Spleen (tissue), 11 donors: Measurements from ENCODE around the gene GNA14. TPM values are rescaled to one million over a fixed set of nuclear protein-coding genes. Genes with fewer than 3 reads are reported as not detected.

Source experiments
- DNase-seq: peaks from one replicate; pipeline ENCODE4 v3.0.0-alpha.2; 2020
- H3K27ac ChIP-seq, 8 donors: fragments of 200-600 bp; sonication (generic) in 7 of 8; 1 replicate in 4 of 8; 2 replicates in 4 of 8; pipeline versions ENCODE4 v1.5.0 to v1.8.0; 2016 to 2021; ENCODE audit warnings: inconsistent platforms in 4 of 8, mild to moderate bottlenecking in 4 of 8, moderate library complexity in 1 of 8
- H3K27me3 ChIP-seq, 7 donors: fragments of 200-600 bp; sonication (generic) in 6 of 7; replicated peaks in 1 of 7; 1 replicate in 4 of 7; 2 replicates in 3 of 7; pipeline versions ENCODE4 v1.5.0 to v1.8.0; 2016 to 2021; ENCODE audit warnings: inconsistent platforms in 3 of 7, mild to moderate bottlenecking in 1 of 7
- H3K36me3 ChIP-seq, 6 donors: fragments of 200-600 bp; sonication (generic) in 5 of 6; 1 replicate in 4 of 6; 2 replicates in 2 of 6; pipeline versions ENCODE4 v1.5.0 to v1.8.0; 2016 to 2021; ENCODE audit warnings: inconsistent platforms in 2 of 6
- H3K4me1 ChIP-seq, 6 donors: fragments of 200-600 bp; sonication (generic) in 5 of 6; 1 replicate in 3 of 6; 2 replicates in 3 of 6; pipeline versions ENCODE4 v1.5.0 to v1.8.0; 2016 to 2021; ENCODE audit warnings: inconsistent platforms in 3 of 6
- H3K4me3 ChIP-seq, 8 donors: fragments of 200-600 bp; sonication (generic) in 7 of 8; 1 replicate in 4 of 8; 2 replicates in 4 of 8; pipeline versions ENCODE4 v1.5.0 to v1.8.0; 2016 to 2021; ENCODE audit warnings: inconsistent platforms in 4 of 8, mild to moderate bottlenecking in 4 of 8, moderate library complexity in 2 of 8
- H3K9me3 ChIP-seq, 8 donors: fragments of 200-600 bp; sonication (generic) in 7 of 8; 1 replicate in 4 of 8; 2 replicates in 4 of 8; pipeline versions ENCODE4 v1.5.0 to v1.8.0; 2016 to 2021; ENCODE audit warnings: inconsistent platforms in 4 of 8
- POLR2A ChIP-seq, 3 donors: fragments of 450-650 bp; IDR thresholded peaks; one replicate each; pipeline ENCODE4 v1.5.1; 2017; ENCODE audit warnings: antibody characterized with exemption in 3 of 3, mild to moderate bottlenecking in 1 of 3
- POLR2AphosphoS5 ChIP-seq, 3 donors: sonication (generic); formaldehyde crosslinking; IDR thresholded peaks; one replicate each; pipeline ENCODE4 v1.5.1; 2017; ENCODE audit warnings: antibody characterized with exemption in 3 of 3
- WGBS, 5 donors: extraction: QIAGEN DNeasy Blood & Tissue Kit in 3 of 5; methylation state at CpG; one replicate each; pipeline versions ENCODE4 v1.1.5 to v1.1.7; 2013 to 2018; 5-methylcytosine and 5-hydroxymethylcytosine counted together
- intact Hi-C: fragments of 100-400 bp; cut with DNase I; formaldehyde crosslinking; loops from one replicate; pipeline ENCODE4 v1.15.0; 2023; ENCODE audit warnings: low total_unique reads
- polyA plus RNA-seq, 3 donors: library from polyadenylated mRNA; stranded (reverse); fragments of 200-250 nt; gene quantifications; one replicate each; pipeline ENCODE4 v1.2.1, GENCODE V29; 2013
- total RNA-seq, 7 donors: library from RNA; depleted of rRNA in 3 of 7; stranded (reverse); fragments of >200 nt in 3 of 7; fragmentation: NEBNext Ultra II Directional in 4 of 7; extraction: Animal tissue kit (Norgen Biotek cat#: 25700) in 4 of 7; gene quantifications; one replicate each; pipeline versions ENCODE4 v1.1.0 to v1.2.1, GENCODE V29; 2016 to 2021
- TF ChIP-seq, protein P1 (sequence below), 11 experiments: fragments of 200-600 bp in 7 of 11; fragments of 450-650 bp in 4 of 11; sonication (generic) in 4 of 11; IDR thresholded peaks in 8 of 11; conservative IDR thresholded peaks in 3 of 11; 1 replicate in 7 of 11; 2 replicates in 4 of 11; pipeline versions ENCODE4 v1.4.0 to v1.8.0; 2016 to 2021; ENCODE audit warnings: antibody characterized with exemption in 11 of 11, inconsistent platforms in 4 of 11, mild to moderate bottlenecking in 1 of 11
- donor health status: healthy with polysubstance abuse.
- donor health status: DM: no; HTN: no; CAD: no; lungs with moderate emphysema.
- donor health status: DM: no; HTN: no; CAD: no.
- donor health status: Bipolar disorder and iron deficiency.
- donor health status: healthy.
- donor health status: DM: no; HTN: no; CAD: no.
- donor health status: DM: yes; HTN: yes; CAD: no.

Gene GNA14
- total and polyA plus RNA-seq, 10 donors = 1.7 to 41.7 (median 7.9) TPM

DNA sequence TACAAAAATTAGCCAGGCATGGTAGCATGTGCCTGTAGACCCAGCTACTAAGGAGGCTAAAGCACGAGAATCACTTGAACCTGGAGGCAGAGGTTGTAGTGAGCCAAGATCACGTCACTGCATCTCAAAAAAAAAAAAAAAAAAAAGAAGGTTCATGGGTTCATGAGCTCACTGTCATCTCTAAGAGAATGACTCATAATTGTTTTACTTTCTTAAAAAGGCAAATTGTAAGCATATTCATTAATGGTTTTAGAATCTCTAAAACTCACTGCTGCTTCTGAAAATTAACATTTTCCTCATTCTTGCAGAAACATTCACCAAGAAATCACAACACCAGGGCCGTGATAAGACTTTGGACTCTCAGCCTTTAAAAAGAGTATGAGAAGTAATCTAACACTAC, 103.6 kb downstream of the GNA14 start:
- H3K27ac ChIP-seq = no peak overlapping the region
- H3K36me3 ChIP-seq = no peaks in the 10 kb centered on the region
- intact Hi-C loops = no loop called here
- TF ChIP-seq POLR2AphosphoS5 (IDR thresholded peaks at IDR 0.05) (no peak), POLR2A (IDR thresholded peaks at IDR 0.05) (no peak)
- TF ChIP-seq, protein P1, sequence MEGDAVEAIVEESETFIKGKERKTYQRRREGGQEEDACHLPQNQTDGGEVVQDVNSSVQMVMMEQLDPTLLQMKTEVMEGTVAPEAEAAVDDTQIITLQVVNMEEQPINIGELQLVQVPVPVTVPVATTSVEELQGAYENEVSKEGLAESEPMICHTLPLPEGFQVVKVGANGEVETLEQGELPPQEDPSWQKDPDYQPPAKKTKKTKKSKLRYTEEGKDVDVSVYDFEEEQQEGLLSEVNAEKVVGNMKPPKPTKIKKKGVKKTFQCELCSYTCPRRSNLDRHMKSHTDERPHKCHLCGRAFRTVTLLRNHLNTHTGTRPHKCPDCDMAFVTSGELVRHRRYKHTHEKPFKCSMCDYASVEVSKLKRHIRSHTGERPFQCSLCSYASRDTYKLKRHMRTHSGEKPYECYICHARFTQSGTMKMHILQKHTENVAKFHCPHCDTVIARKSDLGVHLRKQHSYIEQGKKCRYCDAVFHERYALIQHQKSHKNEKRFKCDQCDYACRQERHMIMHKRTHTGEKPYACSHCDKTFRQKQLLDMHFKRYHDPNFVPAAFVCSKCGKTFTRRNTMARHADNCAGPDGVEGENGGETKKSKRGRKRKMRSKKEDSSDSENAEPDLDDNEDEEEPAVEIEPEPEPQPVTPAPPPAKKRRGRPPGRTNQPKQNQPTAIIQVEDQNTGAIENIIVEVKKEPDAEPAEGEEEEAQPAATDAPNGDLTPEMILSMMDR (IDR thresholded peaks at IDR 0.05 in 8 of 11, conservative IDR thresholded peaks at IDR 0.05 in 3 of 11) = no peak
- H3K27me3 ChIP-seq = no peaks in the 10 kb centered on the region
- H3K4me3 ChIP-seq = no peak overlapping the region
- no peak for DNase-seq
- H3K4me1 ChIP-seq = no peaks in the 10 kb centered on the region
- H3K9me3 ChIP-seq = peaks cover 3 to 37% (median 28%) of the 10 kb centered on the region in 8 donors
- WGBS, 5 donors = 64 to 78% (median 71%) methylated on average over 3 of the region's 3 CpGs

DNA sequence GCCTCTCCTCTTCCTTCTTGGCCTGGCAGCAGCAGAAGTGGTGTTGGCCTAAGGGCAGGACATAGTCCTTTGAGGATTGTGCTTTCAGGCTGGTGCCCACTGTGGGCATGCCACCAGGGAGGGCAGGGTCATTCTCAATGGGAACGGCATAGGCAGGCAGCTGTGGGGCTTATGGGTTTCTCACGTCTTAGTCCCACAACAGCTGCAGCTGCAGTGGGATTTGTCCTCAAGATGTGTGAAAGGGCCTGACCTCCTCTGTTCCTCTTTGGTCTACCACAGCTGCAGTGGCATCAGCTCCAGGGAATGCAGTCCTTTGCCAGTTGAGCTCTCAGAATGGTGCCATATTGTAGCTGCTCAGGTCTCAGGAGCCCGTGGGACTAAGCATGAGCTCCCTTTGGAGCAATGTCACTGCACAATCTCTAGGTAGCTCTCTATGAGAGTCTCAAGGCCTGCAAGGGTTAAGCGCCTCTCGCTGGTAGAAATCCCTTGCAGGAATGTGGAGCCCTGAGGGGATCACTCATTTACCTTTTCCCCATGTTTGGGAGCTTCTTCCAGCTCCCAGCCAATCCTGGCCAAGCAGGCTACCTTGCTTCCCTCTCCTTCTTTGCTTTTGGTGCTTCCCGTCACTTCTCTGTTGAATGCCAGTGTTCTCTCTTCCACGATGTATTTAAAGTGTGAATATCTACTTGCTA, 104.8 kb downstream of the GNA14 start:
- TF ChIP-seq POLR2A (IDR thresholded peaks at IDR 0.05) (no peak), POLR2AphosphoS5 (IDR thresholded peaks at IDR 0.05) (no peak)
- TF ChIP-seq, protein P1 (IDR thresholded peaks at IDR 0.05 in 8 of 11, conservative IDR thresholded peaks at IDR 0.05 in 3 of 11) = no peak
- H3K36me3 ChIP-seq = no peaks in the 10 kb centered on the region
- no peaks in the 10 kb centered on the region for H3K4me1 ChIP-seq
- 81 to 94% (median 89%) methylated on average over 6 to 7 of the region's 7 CpGs for WGBS, 5 donors
- no peaks in the 10 kb centered on the region for H3K27me3 ChIP-seq
- intact Hi-C loops = no loop called here
- H3K4me3 ChIP-seq = no peak overlapping the region
- H3K9me3 ChIP-seq = peaks cover 3 to 40% (median 29%) of the 10 kb centered on the region in 8 donors
- no peak overlapping the region for H3K27ac ChIP-seq
- DNase-seq = no peak

DNA sequence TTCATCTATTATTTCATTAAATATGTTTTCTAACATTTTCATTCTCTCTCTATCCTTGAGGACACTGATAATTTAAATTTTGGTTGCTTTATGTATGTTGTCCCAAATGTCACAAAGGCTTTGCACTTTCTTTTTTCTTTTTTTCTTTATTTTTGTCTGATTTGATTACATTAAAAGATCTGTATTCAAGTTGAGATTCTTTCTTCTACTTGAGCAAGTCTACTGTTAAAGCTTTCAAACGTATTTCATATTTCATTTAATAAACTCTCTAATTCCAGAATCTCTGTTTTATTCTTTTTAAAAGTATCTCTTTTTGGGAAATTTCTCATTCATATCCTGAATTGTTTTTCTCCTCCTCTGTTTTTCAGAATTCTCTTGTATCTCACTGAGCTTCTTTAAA, 106.5 kb downstream of the GNA14 start:
- Histone ChIP-seq H3K27me3 (no peaks in the 10 kb centered on the region), H3K4me3 (no peak overlapping the region), H3K4me1 (no peaks in the 10 kb centered on the region), H3K9me3 (peaks cover 3 to 40% (median 29%) of the 10 kb centered on the region in 8 donors), H3K36me3 (no peaks in the 10 kb centered on the region), H3K27ac (no peak overlapping the region)
- no peak for DNase-seq
- TF ChIP-seq, protein P1 (IDR thresholded peaks at IDR 0.05 in 8 of 11, conservative IDR thresholded peaks at IDR 0.05 in 3 of 11) = no peak
- TF ChIP-seq POLR2AphosphoS5 (IDR thresholded peaks at IDR 0.05) = no peak
- no peak for TF ChIP-seq POLR2A (IDR thresholded peaks at IDR 0.05)
- 40 to 96% (median 90%) methylated on average over 1 of the region's 1 CpG for WGBS, 5 donors
- intact Hi-C loops = no loop called here

DNA sequence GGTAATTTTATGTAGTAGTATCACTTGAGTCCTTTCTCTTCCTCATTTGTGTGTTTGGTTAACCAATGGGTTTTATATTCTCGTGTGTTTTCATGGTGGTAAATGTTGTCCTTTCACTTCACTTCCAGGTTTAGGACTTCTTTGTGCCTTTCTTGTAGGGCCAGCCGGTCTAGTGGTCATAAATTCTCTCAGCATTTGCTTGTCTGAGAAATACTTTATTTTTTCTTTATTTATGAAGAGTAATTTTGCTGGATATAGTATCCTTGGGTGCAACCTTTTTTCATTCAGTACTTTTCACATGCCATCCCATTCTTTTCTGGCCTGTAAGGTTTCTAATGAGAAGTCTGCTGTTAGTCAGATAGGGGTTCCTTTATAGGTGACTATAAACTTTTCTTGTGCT, 107.1 kb downstream of the GNA14 start:
- Histone ChIP-seq H3K4me3 (no peak overlapping the region), H3K4me1 (no peaks in the 10 kb centered on the region), H3K27me3 (no peaks in the 10 kb centered on the region), H3K27ac (no peak overlapping the region), H3K9me3 (peaks cover 3 to 40% (median 29%) of the 10 kb centered on the region in 8 donors), H3K36me3 (no peaks in the 10 kb centered on the region)
- WGBS, 5 donors = 67 to 89% (median 80%) methylated on average over 2 of the region's 2 CpGs
- intact Hi-C loops = no loop called here
- TF ChIP-seq POLR2A (IDR thresholded peaks at IDR 0.05) (no peak), POLR2AphosphoS5 (IDR thresholded peaks at IDR 0.05) (no peak)
- TF ChIP-seq, protein P1 (IDR thresholded peaks at IDR 0.05 in 8 of 11, conservative IDR thresholded peaks at IDR 0.05 in 3 of 11) = no peak
- no peak for DNase-seq
